Mononuclear cell (primary cell): ENCODE data around the gene C16orf74. TPM values are rescaled to one million over a fixed set of nuclear protein-coding genes. Genes with fewer than 3 reads are reported as not detected.

ENCODE experiments used
- H3K27me3 ChIP-seq: 2 replicates; pipeline ENCODE4 v1.6.0; 2011; ENCODE audit warnings: low read length, control low read depth; ENCODE audit not compliant: insufficient read depth
- H3K4me1 ChIP-seq: 2 replicates; pipeline ENCODE4 v1.5.1; 2011; ENCODE audit warnings: mild to moderate bottlenecking, low read length, control low read depth; ENCODE audit not compliant: insufficient read depth
- H3K4me3 ChIP-seq: 2 replicates; pipeline ENCODE4 v1.5.1; 2011; ENCODE audit warnings: mild to moderate bottlenecking, low read length, moderate library complexity
- H3K9me3 ChIP-seq: 2 replicates; pipeline ENCODE4 v1.5.1; 2011; ENCODE audit warnings: low read depth, mild to moderate bottlenecking, control low read depth, low read length
- total RNA-seq: library from RNA; depleted of rRNA; stranded (reverse); fragments of >200 nt; gene quantifications from one replicate; pipeline ENCODE4 v1.2.3, GENCODE V29; 2012

Gene C16orf74
- total RNA-seq, 1 donor, result 4.3 TPM

DNA sequence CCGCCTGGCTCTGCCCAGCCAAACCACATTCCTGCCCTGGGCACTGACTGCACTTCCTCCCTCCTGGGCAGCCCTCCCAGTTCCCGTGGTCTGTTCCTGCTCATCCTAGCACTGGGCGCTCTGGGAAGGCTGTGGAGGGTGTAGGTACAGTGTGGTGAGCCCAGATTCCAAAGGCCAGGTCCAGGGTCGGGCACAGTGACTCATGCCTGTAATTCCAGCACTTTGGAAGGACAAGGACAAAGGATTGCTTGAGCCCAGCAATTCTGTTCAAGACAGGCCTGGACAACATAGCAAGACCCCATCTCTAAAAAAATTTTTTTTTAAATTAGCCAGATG, 30.6 kb downstream of the C16orf74 start:
- Histone ChIP-seq H3K27me3 (no peaks in the 10 kb centered on the region), H3K4me1 (peaks cover 29% of the 10 kb centered on the region), H3K9me3 (no peaks in the 10 kb centered on the region), H3K4me3 (no peak overlapping the region)

GRCh38 chr16:85719605-85720301, 31.1 kb downstream of the C16orf74 start:
- H3K27me3 ChIP-seq, result no peaks in the 10 kb centered on the region
- peaks cover 30% of the 10 kb centered on the region for H3K4me1 ChIP-seq
- H3K4me3 ChIP-seq, result no peak overlapping the region
- H3K9me3 ChIP-seq, result no peaks in the 10 kb centered on the region

- Histone ChIP-seq H3K4me3 (no peak overlapping the region), H3K4me1 (peaks cover 30% of the 10 kb centered on the region), H3K27me3 (no peaks in the 10 kb centered on the region), H3K9me3 (no peaks in the 10 kb centered on the region)
Measured at GRCh38 chr16:85718682-85719081, 32.2 kb downstream of the C16orf74 start.

GRCh38 chr16:85718153-85718477, 32.8 kb downstream of the C16orf74 start:
- Histone ChIP-seq H3K9me3 (no peaks in the 10 kb centered on the region), H3K4me3 (no peak overlapping the region), H3K27me3 (no peaks in the 10 kb centered on the region), H3K4me1 (peaks cover 30% of the 10 kb centered on the region)

DNA sequence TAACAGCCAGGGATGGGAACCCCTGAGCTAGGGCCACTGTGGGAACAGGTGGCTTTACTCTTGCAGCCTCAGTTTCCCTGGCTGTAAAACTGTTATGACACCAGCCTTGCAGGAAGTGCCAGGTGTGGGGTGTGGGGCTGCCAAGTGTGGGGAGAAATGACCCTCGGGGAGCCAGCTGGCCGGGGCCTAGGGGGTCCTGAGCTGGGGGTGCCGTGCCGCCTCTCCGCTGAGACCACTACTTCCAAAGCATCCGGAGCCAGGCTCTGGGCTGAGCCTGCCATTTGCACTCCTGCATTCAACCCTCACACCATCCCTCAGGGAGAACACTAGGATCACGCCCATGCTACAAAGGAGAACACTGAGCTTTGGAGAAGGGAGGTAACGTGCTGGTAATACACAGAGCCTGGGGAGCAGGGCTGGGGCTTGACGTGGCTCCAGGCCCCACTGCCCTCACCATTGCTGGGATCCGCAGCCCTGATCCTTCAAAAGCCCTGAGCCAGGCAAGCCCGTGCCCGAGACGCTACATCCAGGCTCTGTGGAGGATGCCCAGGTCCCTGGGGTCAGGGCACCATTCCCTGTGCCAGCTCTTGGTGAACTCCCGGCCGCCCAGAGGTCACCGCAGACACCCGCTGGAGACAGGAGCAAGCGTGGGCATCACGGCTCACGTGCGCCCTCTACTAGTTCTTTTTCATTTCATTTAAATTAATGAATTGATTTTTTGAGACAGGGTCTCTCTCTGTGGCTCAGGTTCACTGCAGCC, 33.3 kb downstream of the C16orf74 start:
- Histone ChIP-seq H3K9me3 (no peaks in the 10 kb centered on the region), H3K4me3 (no peak overlapping the region), H3K4me1 (peaks cover 30% of the 10 kb centered on the region), H3K27me3 (no peaks in the 10 kb centered on the region)

- no peak overlapping the region for H3K4me3 ChIP-seq
Measured at GRCh38 chr16:85716680-85717038, 34.2 kb downstream of the C16orf74 start.

DNA sequence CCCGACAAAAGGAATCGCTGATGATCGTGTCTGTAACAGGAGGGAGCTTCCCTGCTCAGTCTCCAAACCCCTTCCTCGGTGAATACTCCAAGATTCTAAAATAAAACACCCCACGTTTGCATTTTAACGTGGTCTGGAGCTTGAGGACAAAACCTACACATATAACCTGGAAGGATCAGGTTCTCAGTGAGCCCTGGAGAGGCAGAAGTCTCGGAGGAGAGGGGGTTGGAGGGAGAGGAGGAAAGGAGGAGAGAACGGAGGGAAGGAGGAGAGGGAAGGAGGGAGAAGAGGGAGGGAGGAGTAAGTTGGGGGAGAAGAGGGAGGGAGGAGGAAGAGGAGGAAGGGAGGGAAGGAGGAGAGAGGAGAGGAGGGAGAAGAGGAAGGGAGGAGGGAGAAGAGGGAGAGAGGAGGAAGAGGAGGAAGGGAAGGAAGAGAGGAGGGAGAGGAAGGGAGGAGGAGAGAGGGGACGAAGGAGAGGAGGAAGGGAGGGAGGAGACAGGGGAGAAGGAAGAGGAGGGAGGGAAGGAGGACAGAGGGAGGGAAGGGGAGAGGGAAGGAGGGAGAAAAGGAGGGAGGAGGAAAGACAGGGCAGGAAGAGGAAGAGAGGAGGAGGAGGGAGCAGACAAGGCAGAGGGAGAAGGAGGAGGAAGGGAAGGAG, 34.7 kb downstream of the C16orf74 start:
- no peak overlapping the region for H3K4me3 ChIP-seq

More at GRCh38 chr16:85716680-85717038, 34.2 kb downstream of the C16orf74 start:
- no peaks in the 10 kb centered on the region for H3K27me3 ChIP-seq
- H3K4me1 ChIP-seq, result peaks cover 30% of the 10 kb centered on the region
- no peaks in the 10 kb centered on the region for H3K9me3 ChIP-seq

DNA sequence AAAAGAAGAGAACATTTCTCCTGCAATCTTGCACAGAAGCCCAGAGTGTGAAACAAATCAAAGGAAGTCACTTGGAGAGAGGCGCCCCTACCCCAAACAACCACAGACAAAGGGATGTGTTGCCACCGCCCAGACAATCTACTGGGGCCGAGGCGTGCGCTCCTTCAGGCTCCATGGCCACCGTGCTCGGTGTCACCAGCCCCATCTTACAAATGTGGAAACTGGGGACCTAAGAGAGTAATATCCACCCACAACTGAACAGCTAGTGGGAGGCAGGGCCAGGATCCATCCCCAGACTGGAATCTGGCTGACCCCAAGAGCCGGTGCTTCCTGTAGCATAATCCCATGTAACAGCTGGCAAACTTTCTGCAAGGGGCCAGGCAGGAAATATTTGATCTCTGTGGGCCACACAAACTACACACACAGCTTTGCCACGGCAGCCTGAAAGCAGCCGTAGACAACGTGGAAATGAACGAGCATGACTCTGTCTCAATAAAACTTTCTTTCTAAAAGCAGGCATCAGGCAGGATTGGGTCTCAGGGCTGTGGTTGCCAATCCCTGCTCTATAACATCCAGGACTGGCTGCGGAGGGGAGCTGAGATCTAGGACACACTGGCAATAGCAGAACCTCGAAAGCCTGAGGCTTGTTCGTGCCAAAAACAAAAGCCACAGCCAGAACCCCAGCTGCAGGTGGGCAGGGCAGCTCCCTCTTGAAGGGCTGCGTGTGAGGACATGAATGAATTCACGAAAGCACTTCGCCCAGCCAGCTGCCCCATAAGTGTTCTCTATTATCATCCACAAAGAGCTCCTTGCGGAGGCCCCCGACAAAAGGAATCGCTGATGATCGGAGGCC, 35.5 kb downstream of the C16orf74 start:
- H3K27me3 ChIP-seq, result no peaks in the 10 kb centered on the region
- no peak overlapping the region for H3K4me3 ChIP-seq
- peaks cover 30% of the 10 kb centered on the region for H3K4me1 ChIP-seq
- H3K9me3 ChIP-seq, result no peaks in the 10 kb centered on the region

More for the DNA sequence above, 34.7 kb downstream of the C16orf74 start:
- Histone ChIP-seq H3K27me3 (no peaks in the 10 kb centered on the region), H3K9me3 (no peaks in the 10 kb centered on the region), H3K4me1 (peaks cover 30% of the 10 kb centered on the region)

- no peaks in the 10 kb centered on the region for H3K27me3 ChIP-seq
- peaks cover 23% of the 10 kb centered on the region for H3K4me1 ChIP-seq
- no peak overlapping the region for H3K4me3 ChIP-seq
- H3K9me3 ChIP-seq, result no peaks in the 10 kb centered on the region
Measured at GRCh38 chr16:85712801-85713200, 38.1 kb downstream of the C16orf74 start.

DNA sequence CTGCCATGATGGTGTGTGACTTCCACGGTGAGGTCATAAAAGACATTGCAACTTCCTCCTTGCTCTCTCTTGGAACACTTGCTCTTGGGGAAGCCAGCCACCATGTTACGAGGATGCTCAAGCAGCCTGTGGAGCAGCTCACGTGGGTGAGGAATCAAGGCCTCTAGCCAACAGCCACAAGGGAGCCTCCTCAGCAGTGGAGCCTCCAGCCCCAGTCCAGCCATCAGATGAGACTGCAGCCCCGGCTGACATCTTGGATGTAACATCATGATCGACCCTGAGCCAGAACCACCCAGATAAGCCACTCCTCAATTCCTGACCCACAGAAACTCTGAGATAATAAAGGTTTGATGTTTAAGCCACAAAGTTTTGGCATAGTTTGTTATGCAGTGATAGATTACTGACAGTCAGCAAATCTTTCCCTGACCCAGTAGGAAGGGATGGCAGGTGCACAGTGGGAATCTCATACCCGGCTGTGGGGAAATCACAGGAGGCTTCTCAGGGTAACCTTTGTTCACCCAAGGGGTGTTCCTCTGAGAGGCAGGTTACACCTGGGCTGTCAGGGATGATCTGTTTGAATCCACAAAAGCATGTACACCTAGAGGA, 38.8 kb downstream of the C16orf74 start:
- peaks cover 19% of the 10 kb centered on the region for H3K4me1 ChIP-seq
- H3K4me3 ChIP-seq, result no peak overlapping the region
- H3K27me3 ChIP-seq, result no peaks in the 10 kb centered on the region
- no peaks in the 10 kb centered on the region for H3K9me3 ChIP-seq

- H3K4me3 ChIP-seq, result no peak overlapping the region
- H3K9me3 ChIP-seq, result no peaks in the 10 kb centered on the region
- H3K27me3 ChIP-seq, result no peaks in the 10 kb centered on the region
- H3K4me1 ChIP-seq, result peaks cover 5% of the 10 kb centered on the region
Measured at GRCh38 chr16:85710732-85711131, 40.2 kb downstream of the C16orf74 start.

- H3K4me1 ChIP-seq, result no peaks in the 10 kb centered on the region
- H3K9me3 ChIP-seq, result no peaks in the 10 kb centered on the region
- H3K27me3 ChIP-seq, result no peaks in the 10 kb centered on the region
- H3K4me3 ChIP-seq, result no peak overlapping the region
Measured at GRCh38 chr16:85709766-85710585, 40.9 kb downstream of the C16orf74 start.

DNA sequence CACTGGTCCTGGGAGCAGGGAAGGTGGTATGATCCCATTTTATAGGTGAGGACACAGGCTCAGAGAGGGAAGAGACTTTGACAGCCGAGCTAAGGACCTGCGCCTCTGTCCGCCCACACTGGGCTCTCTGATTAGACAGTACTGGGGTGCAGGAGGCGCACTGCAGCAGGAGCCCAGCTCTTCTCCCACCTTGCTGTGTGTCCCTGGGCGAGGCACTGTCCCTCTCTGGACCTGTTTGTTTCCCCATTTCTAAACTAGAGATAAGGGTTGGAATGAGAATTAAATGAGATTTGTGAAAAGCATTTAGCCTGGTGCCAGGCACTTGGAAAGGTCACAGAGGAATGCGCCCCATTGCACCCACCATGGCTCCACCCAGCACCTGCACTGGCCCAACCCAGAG, 42.6 kb downstream of the C16orf74 start:
- H3K4me3 ChIP-seq, result no peak overlapping the region
- no peaks in the 10 kb centered on the region for H3K27me3 ChIP-seq
- H3K9me3 ChIP-seq, result no peaks in the 10 kb centered on the region
- no peaks in the 10 kb centered on the region for H3K4me1 ChIP-seq

GRCh38 chr16:85707528-85708095, 43.3 kb downstream of the C16orf74 start:
- no peaks in the 10 kb centered on the region for H3K4me1 ChIP-seq
- no peaks in the 10 kb centered on the region for H3K9me3 ChIP-seq
- no peak overlapping the region for H3K4me3 ChIP-seq
- H3K27me3 ChIP-seq, result no peaks in the 10 kb centered on the region
